ENCODE measurements around the gene SLC9A9. TPM values are rescaled to one million over a fixed set of nuclear protein-coding genes. Genes with fewer than 3 reads are reported as not detected.

The SLC9A9 gene
- total RNA-seq, 4 donors from 2014 or later = 13.4 to 15.0 (median 14.4) TPM

DNA sequence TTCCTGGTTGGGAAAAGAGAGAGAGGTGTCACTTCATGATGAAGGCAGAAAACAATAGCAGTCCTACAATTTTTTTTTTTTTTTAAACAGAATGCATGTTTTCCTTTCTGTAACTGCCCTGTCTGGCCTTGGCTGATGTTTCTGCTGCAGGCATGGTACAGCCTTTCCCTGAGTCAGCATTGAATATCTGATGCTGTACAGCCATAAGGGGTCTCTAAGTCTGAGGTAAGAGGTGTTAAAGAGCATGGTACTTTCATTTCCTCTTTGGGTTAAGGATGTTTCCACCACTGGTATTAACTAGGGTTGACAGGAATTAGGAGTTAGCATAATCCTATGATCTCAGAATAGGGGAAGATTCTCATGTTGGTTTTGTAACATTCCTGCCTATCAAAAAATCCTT is 581.3 kb downstream of the SLC9A9 start:
- no peak for DNase-seq (ENCODE audit: extremely low spot score)
- intact Hi-C loops (cut with DNase I) = no loop called here
- TF ChIP-seq, protein P1, sequence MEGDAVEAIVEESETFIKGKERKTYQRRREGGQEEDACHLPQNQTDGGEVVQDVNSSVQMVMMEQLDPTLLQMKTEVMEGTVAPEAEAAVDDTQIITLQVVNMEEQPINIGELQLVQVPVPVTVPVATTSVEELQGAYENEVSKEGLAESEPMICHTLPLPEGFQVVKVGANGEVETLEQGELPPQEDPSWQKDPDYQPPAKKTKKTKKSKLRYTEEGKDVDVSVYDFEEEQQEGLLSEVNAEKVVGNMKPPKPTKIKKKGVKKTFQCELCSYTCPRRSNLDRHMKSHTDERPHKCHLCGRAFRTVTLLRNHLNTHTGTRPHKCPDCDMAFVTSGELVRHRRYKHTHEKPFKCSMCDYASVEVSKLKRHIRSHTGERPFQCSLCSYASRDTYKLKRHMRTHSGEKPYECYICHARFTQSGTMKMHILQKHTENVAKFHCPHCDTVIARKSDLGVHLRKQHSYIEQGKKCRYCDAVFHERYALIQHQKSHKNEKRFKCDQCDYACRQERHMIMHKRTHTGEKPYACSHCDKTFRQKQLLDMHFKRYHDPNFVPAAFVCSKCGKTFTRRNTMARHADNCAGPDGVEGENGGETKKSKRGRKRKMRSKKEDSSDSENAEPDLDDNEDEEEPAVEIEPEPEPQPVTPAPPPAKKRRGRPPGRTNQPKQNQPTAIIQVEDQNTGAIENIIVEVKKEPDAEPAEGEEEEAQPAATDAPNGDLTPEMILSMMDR (IDR thresholded peaks at IDR 0.05) = no peak
- TF ChIP-seq POLR2AphosphoS5 (IDR thresholded peaks at IDR 0.05) = no peak
- no peak for TF ChIP-seq POLR2A (IDR thresholded peaks at IDR 0.05; ENCODE audit: low read depth)
- TF ChIP-seq EP300 (IDR thresholded peaks at IDR 0.05) = no peak
- Histone ChIP-seq H3K27ac (replicated peaks in 1 of 4) (no peak overlapping the region), H3K9me3 (no peaks in the 10 kb centered on the region), H3K4me3 (no peak overlapping the region), H3K36me3 (peaks cover 0 to 5% (median 0%) of the 10 kb centered on the region in 4 donors), H3K27me3 (no peaks in the 10 kb centered on the region), H3K4me1 (no peaks in the 10 kb centered on the region)

DNA sequence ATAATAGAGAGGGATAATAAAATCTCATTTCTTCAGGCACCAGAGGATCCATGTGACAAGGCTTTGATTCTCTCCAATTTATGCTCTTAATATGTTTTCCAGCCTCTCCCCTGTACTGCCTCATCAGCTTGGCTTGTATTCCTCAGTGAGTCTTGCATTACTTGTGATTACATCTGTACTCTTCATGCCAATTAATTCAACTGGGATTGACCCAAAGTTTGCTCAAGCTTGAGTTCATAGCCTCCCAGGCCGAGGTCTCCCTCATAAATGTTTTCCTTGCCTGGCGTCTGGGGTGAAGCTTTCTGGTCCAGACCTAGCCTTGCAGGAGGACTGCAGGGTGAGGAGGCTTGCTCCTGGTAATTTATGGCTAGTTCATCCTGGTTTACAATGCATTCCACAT is 581.8 kb downstream of the SLC9A9 start:
- WGBS = 83% methylated on average over 2 of the region's 2 CpGs
- Histone ChIP-seq H3K27ac (replicated peaks in 1 of 4) (no peak overlapping the region), H3K27me3 (no peaks in the 10 kb centered on the region), H3K36me3 (peaks cover 0 to 5% (median 0%) of the 10 kb centered on the region in 4 donors), H3K9me3 (no peaks in the 10 kb centered on the region), H3K4me3 (no peak overlapping the region), H3K4me1 (no peaks in the 10 kb centered on the region)
- TF ChIP-seq POLR2AphosphoS5 (IDR thresholded peaks at IDR 0.05) (no peak), POLR2A (IDR thresholded peaks at IDR 0.05; ENCODE audit: low read depth) (no peak), EP300 (IDR thresholded peaks at IDR 0.05) (no peak)
- TF ChIP-seq, protein P1 (IDR thresholded peaks at IDR 0.05) = no peak
- DNase-seq (ENCODE audit: extremely low spot score) = no peak
- intact Hi-C loops (cut with DNase I) = no loop called here

DNA sequence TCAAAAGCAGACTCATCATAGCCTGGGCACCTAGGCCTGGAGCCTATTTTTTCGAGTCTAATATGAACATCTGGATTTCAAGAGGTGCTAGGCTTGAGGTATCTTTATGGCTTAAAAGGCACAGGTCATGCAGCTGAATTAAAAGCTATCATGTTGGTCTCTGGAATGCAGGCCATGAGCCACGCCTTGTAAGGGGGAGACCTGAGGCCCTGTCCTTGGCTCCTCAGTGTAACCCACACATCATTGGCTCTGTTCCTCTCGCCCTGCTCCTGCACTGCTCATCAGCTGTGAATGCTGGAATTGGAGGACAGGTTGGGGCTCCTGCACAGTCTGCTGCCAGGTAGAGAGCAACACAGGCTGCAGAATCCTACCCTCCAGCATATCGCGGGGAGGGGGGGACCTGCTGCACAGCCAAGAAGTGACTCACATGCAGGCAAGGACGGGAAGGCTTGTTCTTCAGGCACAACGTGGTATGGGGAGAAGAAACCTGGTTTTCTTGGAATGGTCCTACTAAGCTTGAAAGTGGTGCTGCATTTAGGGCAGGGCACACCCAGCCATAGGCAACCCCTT is 582.7 kb downstream of the SLC9A9 start:
- Histone ChIP-seq H3K4me1 (no peaks in the 10 kb centered on the region), H3K4me3 (no peak overlapping the region), H3K27ac (replicated peaks in 1 of 4) (no peak overlapping the region), H3K36me3 (peaks cover 0 to 5% (median 0%) of the 10 kb centered on the region in 4 donors), H3K9me3 (no peaks in the 10 kb centered on the region), H3K27me3 (no peaks in the 10 kb centered on the region)
- DNase-seq (ENCODE audit: extremely low spot score) = no peak
- no peak for TF ChIP-seq POLR2AphosphoS5 (IDR thresholded peaks at IDR 0.05)
- no peak for TF ChIP-seq EP300 (IDR thresholded peaks at IDR 0.05)
- TF ChIP-seq POLR2A (IDR thresholded peaks at IDR 0.05; ENCODE audit: low read depth) = no peak
- TF ChIP-seq, protein P1 (IDR thresholded peaks at IDR 0.05) = no peak
- intact Hi-C loops (cut with DNase I) = no loop called here
- 100% methylated on average over 4 of the region's 7 CpGs for WGBS

DNA sequence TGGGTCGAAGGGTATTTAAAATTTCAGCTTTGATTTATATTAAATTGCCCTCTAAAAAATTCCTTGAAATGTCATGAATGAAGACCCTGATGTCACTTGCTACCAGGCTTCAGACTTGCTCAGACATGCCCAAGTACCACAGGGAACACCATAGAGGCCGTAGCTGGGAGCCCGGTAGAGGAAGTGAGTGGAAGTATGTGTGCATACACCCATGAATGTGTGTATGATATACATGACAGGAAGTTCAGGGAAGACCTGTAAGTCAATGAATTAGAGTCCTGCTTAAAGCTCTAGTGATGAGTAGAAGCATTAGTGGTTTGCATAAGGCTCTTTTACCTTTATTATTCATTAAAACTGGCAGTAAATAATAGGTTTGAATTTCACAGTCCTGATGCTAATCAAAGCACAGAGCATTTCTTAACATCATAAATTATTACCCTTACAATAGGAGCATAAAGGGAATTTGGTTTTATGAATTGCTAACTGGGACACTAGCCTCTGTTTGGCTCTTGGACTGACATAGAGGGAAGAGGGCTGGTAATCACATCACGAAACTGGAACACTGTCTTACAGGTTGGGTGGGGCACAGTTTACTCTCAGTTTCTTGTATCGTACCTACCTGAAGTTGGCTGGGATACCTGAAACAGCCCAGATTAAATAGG is 584.3 kb downstream of the SLC9A9 start:
- Histone ChIP-seq H3K27ac (replicated peaks in 1 of 4) (no peak overlapping the region), H3K36me3 (peaks cover 0 to 5% (median 0%) of the 10 kb centered on the region in 4 donors), H3K4me3 (no peak overlapping the region), H3K27me3 (no peaks in the 10 kb centered on the region), H3K4me1 (no peaks in the 10 kb centered on the region), H3K9me3 (no peaks in the 10 kb centered on the region)
- DNase-seq (ENCODE audit: extremely low spot score) = no peak
- intact Hi-C loops (cut with DNase I) = no loop called here
- no peak for TF ChIP-seq POLR2AphosphoS5 (IDR thresholded peaks at IDR 0.05)
- TF ChIP-seq, protein P1 (IDR thresholded peaks at IDR 0.05) = no peak
- no peak for TF ChIP-seq POLR2A (IDR thresholded peaks at IDR 0.05; ENCODE audit: low read depth)
- TF ChIP-seq EP300 (IDR thresholded peaks at IDR 0.05) = no peak
- WGBS = 86% methylated on average over 5 of the region's 5 CpGs

Measured in esophagus muscularis mucosa (tissue), 4 donors.